ENCODE results near the gene CXCL14.

CXCL14 gene

DNA sequence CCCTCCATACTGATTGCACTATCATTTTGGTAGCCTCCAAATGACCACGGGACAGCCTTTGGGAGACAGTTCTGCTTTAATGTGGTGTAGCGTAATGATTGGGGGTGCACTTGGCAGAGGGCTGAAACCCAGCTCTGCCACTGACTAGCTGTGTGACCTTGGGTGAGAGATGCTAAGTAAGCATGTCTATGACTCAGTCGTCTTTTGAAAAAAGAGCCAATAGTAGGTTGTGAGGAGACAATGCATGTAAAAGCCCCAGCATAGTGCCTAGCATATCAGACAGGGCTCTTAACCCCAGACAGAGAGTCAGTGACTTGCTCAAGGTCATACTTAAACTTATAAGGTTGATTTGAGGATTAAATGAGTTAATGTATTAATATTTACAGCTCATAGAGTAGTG lies 18.0 kb upstream of the CXCL14 start:
- no peak overlapping the region for H3K9ac ChIP-seq (ENCODE audit: low read depth in 1 of 2, low read length in 2 of 2)
- H3K36me3 ChIP-seq (ENCODE audit: control insufficient read depth in 1 of 2, insufficient read depth in 2 of 2, low read length in 2 of 2) = no peaks in the 10 kb centered on the region
- H3K27me3 ChIP-seq (ENCODE audit: control insufficient read depth in 1 of 2, insufficient read depth in 2 of 2, low read length in 2 of 2) = peaks cover 0 to 3% of the 10 kb centered on the region in 2 donors
- no peak overlapping the region for H3K4me3 ChIP-seq (ENCODE audit: low read depth in 1 of 2, low read length in 2 of 2)
- H3K27ac ChIP-seq (ENCODE audit: low read depth, low read length) = no peak overlapping the region
- no peaks in the 10 kb centered on the region for H3K9me3 ChIP-seq (ENCODE audit: control insufficient read depth in 1 of 2, low read length in 2 of 2)
- peaks cover 0 to 8% of the 10 kb centered on the region in 2 donors for H3K4me1 ChIP-seq (ENCODE audit: control insufficient read depth in 1 of 2, insufficient read depth in 2 of 2, low read length in 2 of 2)

DNA sequence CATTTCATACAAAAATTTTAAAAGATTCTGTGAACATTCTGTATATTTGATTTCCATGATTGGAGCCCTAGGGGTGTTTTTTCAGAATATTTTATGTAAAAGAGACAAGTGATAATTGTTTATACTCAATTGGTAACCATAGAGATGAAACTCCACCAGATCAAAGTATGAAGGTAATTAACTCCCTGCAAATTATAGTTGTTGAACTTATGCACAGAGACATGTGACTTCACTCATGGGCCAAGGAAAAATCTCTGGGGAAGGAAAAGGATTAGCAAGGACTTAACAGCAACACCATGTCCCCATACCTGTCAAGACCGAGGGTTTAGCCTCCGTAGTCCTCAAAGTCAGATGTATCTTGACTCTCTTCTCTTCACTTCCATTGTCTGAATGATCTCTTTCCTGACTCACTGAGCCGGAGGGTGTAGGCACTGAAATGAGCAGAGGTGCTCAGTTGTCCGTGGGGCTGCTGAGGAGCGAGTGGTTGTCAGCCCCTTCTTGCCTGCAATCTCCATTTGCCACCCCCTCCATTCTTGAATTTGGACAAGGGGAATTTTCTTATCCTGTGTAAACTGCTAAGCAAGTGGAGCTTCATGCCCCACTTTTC lies 17.5 kb upstream of the CXCL14 start:
- peaks cover 0 to 3% of the 10 kb centered on the region in 2 donors for H3K27me3 ChIP-seq (ENCODE audit: control insufficient read depth in 1 of 2, insufficient read depth in 2 of 2, low read length in 2 of 2)

GRCh38 chr5:135594416-135594960 lies 15.7 kb upstream of the CXCL14 start:
- Histone ChIP-seq H3K9me3 (ENCODE audit: control insufficient read depth in 1 of 2, low read length in 2 of 2) (no peaks in the 10 kb centered on the region), H3K36me3 (ENCODE audit: control insufficient read depth in 1 of 2, insufficient read depth in 2 of 2, low read length in 2 of 2) (no peaks in the 10 kb centered on the region), H3K27me3 (ENCODE audit: control insufficient read depth in 1 of 2, insufficient read depth in 2 of 2, low read length in 2 of 2) (peaks cover 0 to 3% of the 10 kb centered on the region in 2 donors), H3K4me3 (ENCODE audit: low read depth in 1 of 2, low read length in 2 of 2) (no peak overlapping the region), H3K4me1 (ENCODE audit: control insufficient read depth in 1 of 2, insufficient read depth in 2 of 2, low read length in 2 of 2) (peaks cover 0 to 8% of the 10 kb centered on the region in 2 donors), H3K9ac (ENCODE audit: low read depth in 1 of 2, low read length in 2 of 2) (no peak overlapping the region), H3K27ac (ENCODE audit: low read depth, low read length) (no peak overlapping the region)

More for the DNA sequence above, 17.5 kb upstream of the CXCL14 start:
- no peaks in the 10 kb centered on the region for H3K36me3 ChIP-seq (ENCODE audit: control insufficient read depth in 1 of 2, insufficient read depth in 2 of 2, low read length in 2 of 2)
- H3K4me3 ChIP-seq (ENCODE audit: low read depth in 1 of 2, low read length in 2 of 2) = no peak overlapping the region
- peaks cover 0 to 8% of the 10 kb centered on the region in 2 donors for H3K4me1 ChIP-seq (ENCODE audit: control insufficient read depth in 1 of 2, insufficient read depth in 2 of 2, low read length in 2 of 2)
- H3K9ac ChIP-seq (ENCODE audit: low read depth in 1 of 2, low read length in 2 of 2) = no peak overlapping the region
- no peaks in the 10 kb centered on the region for H3K9me3 ChIP-seq (ENCODE audit: control insufficient read depth in 1 of 2, low read length in 2 of 2)
- H3K27ac ChIP-seq (ENCODE audit: low read depth, low read length) = no peak overlapping the region

- Histone ChIP-seq H3K36me3 (ENCODE audit: control insufficient read depth in 1 of 2, insufficient read depth in 2 of 2, low read length in 2 of 2) (no peaks in the 10 kb centered on the region), H3K4me3 (ENCODE audit: low read depth in 1 of 2, low read length in 2 of 2) (no peak overlapping the region), H3K27ac (ENCODE audit: low read depth, low read length) (no peak overlapping the region), H3K9me3 (ENCODE audit: control insufficient read depth in 1 of 2, low read length in 2 of 2) (no peaks in the 10 kb centered on the region), H3K9ac (ENCODE audit: low read depth in 1 of 2, low read length in 2 of 2) (no peak overlapping the region), H3K27me3 (ENCODE audit: control insufficient read depth in 1 of 2, insufficient read depth in 2 of 2, low read length in 2 of 2) (peaks cover 0 to 3% of the 10 kb centered on the region in 2 donors), H3K4me1 (ENCODE audit: control insufficient read depth in 1 of 2, insufficient read depth in 2 of 2, low read length in 2 of 2) (peaks cover 0 to 8% of the 10 kb centered on the region in 2 donors)
Measured at GRCh38 chr5:135593886-135594285, 15.1 kb upstream of the CXCL14 start.

GRCh38 chr5:135593141-135593540 lies 14.3 kb upstream of the CXCL14 start:
- no peaks in the 10 kb centered on the region for H3K36me3 ChIP-seq (ENCODE audit: control insufficient read depth in 1 of 2, insufficient read depth in 2 of 2, low read length in 2 of 2)
- H3K4me3 ChIP-seq (ENCODE audit: low read depth in 1 of 2, low read length in 2 of 2) = no peak overlapping the region
- no peak overlapping the region for H3K27ac ChIP-seq (ENCODE audit: low read depth, low read length)
- H3K9me3 ChIP-seq (ENCODE audit: control insufficient read depth in 1 of 2, low read length in 2 of 2) = no peaks in the 10 kb centered on the region
- H3K4me1 ChIP-seq (ENCODE audit: control insufficient read depth in 1 of 2, insufficient read depth in 2 of 2, low read length in 2 of 2) = peaks cover 0 to 8% of the 10 kb centered on the region in 2 donors
- peaks cover 0 to 3% of the 10 kb centered on the region in 2 donors for H3K27me3 ChIP-seq (ENCODE audit: control insufficient read depth in 1 of 2, insufficient read depth in 2 of 2, low read length in 2 of 2)
- H3K9ac ChIP-seq (ENCODE audit: low read depth in 1 of 2, low read length in 2 of 2) = no peak overlapping the region

GRCh38 chr5:135592312-135593045 lies 13.7 kb upstream of the CXCL14 start:
- H3K27ac ChIP-seq (ENCODE audit: low read depth, low read length) = no peak overlapping the region
- H3K4me3 ChIP-seq (ENCODE audit: low read depth in 1 of 2, low read length in 2 of 2) = no peak overlapping the region
- H3K9me3 ChIP-seq (ENCODE audit: control insufficient read depth in 1 of 2, low read length in 2 of 2) = no peaks in the 10 kb centered on the region
- H3K4me1 ChIP-seq (ENCODE audit: control insufficient read depth in 1 of 2, insufficient read depth in 2 of 2, low read length in 2 of 2) = peaks cover 0 to 8% of the 10 kb centered on the region in 2 donors
- H3K27me3 ChIP-seq (ENCODE audit: control insufficient read depth in 1 of 2, insufficient read depth in 2 of 2, low read length in 2 of 2) = peaks cover 0 to 3% of the 10 kb centered on the region in 2 donors
- no peaks in the 10 kb centered on the region for H3K36me3 ChIP-seq (ENCODE audit: control insufficient read depth in 1 of 2, insufficient read depth in 2 of 2, low read length in 2 of 2)
- H3K9ac ChIP-seq (ENCODE audit: low read depth in 1 of 2, low read length in 2 of 2) = no peak overlapping the region

DNA sequence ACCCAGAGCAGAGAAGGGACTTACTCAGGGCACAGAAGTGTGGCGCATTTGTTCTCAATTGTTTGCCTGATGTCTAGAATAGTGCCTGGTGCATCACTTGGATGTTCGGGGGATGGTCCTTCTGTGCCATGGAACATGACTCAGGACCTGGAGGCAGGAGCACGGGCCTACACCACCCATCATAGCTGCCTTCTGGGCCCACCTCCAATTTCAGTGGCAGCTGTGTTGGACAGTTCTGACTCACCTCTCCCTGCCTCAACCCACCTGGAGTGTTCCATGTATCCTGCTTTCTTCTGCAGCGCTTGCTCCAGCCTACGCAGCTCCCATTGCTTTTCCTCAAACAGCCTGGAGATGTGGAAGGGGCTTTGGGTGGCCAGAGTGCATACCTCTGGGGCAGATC lies 12.5 kb upstream of the CXCL14 start:
- Histone ChIP-seq H3K9me3 (ENCODE audit: control insufficient read depth in 1 of 2, low read length in 2 of 2) (no peaks in the 10 kb centered on the region), H3K4me1 (ENCODE audit: control insufficient read depth in 1 of 2, insufficient read depth in 2 of 2, low read length in 2 of 2) (peaks cover 0 to 2% of the 10 kb centered on the region in 2 donors), H3K36me3 (ENCODE audit: control insufficient read depth in 1 of 2, insufficient read depth in 2 of 2, low read length in 2 of 2) (no peaks in the 10 kb centered on the region), H3K27me3 (ENCODE audit: control insufficient read depth in 1 of 2, insufficient read depth in 2 of 2, low read length in 2 of 2) (peaks cover 0 to 3% of the 10 kb centered on the region in 2 donors), H3K9ac (ENCODE audit: low read depth in 1 of 2, low read length in 2 of 2) (no peak overlapping the region), H3K27ac (ENCODE audit: low read depth, low read length) (no peak overlapping the region), H3K4me3 (ENCODE audit: low read depth in 1 of 2, low read length in 2 of 2) (no peak overlapping the region)

DNA sequence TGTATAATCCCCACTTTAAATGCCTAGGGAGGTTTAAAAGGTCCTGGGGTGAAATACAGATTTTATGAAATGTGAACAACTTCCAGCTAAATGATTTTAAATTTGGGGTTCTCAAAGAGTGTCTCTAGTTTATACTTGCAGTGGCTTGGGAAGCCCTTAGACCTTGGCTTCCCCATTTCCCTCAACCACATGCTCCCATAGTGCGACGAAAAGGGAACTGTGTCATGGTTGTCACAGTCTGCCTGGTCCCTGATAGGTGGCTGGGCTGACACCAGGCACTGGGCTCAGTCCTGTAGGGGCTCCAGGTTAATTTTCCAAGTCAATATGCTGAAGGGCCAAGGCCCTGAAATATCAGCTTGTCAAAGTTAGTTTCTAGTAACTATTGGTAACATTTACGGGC lies 10.4 kb upstream of the CXCL14 start:
- Histone ChIP-seq H3K36me3 (ENCODE audit: control insufficient read depth in 1 of 2, insufficient read depth in 2 of 2, low read length in 2 of 2) (no peaks in the 10 kb centered on the region), H3K27ac (ENCODE audit: low read depth, low read length) (no peak overlapping the region), H3K9me3 (ENCODE audit: control insufficient read depth in 1 of 2, low read length in 2 of 2) (no peaks in the 10 kb centered on the region), H3K4me3 (ENCODE audit: low read depth in 1 of 2, low read length in 2 of 2) (no peak overlapping the region), H3K9ac (ENCODE audit: low read depth in 1 of 2, low read length in 2 of 2) (no peak overlapping the region), H3K27me3 (ENCODE audit: control insufficient read depth in 1 of 2, insufficient read depth in 2 of 2, low read length in 2 of 2) (peaks cover 0 to 3% of the 10 kb centered on the region in 2 donors), H3K4me1 (ENCODE audit: control insufficient read depth in 1 of 2, insufficient read depth in 2 of 2, low read length in 2 of 2) (no peaks in the 10 kb centered on the region)

DNA sequence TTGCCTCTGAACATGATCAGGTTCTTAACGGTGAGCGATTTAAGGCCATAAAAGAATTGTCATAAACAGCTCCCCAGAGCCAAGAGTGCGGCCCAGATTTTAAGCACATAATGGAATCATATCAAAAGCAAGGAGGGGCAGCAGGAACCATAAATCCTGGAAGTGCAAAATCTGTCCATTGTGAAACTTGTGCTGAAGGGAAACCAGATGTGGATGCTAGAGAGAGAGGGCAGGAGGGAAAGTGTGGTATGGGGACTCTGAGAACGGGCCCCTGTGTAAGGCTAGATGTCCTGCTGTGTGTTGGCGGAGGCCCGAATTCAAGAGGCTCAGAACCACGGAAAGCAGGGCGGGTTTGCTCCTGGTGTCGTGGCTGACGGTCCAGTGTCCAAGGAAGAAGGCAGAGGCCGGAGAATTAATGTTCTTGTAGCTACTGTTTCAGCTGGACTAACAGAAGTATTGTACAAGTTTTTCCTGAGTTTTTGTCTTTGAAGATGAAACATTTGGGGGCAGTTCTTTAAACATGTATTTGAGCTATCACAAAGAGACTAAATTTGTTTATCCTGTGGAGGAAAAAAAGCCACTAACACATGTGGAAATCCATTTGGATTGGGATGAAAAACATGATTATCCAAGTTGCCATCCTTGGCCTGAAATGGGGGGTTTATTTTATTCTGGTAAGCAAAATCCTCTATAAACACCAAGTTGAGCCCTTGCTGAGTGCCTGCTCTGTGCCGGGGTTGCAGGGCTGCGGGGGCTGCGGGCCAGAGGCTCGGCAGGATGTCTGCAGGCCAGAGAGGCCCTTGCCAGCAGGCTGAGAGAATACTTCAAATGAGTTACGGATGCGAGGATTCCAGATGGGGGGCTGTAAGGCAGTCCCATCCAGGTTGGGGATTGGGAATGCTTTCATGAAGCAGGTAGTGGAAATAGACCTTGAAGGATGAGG lies 9.2 kb upstream of the CXCL14 start:
- Histone ChIP-seq H3K9ac (ENCODE audit: low read depth in 1 of 2, low read length in 2 of 2) (no peak overlapping the region), H3K27ac (ENCODE audit: low read depth, low read length) (no peak overlapping the region), H3K9me3 (ENCODE audit: control insufficient read depth in 1 of 2, low read length in 2 of 2) (no peaks in the 10 kb centered on the region), H3K4me3 (ENCODE audit: low read depth in 1 of 2, low read length in 2 of 2) (no peak overlapping the region), H3K27me3 (ENCODE audit: control insufficient read depth in 1 of 2, insufficient read depth in 2 of 2, low read length in 2 of 2) (peaks cover 0 to 3% of the 10 kb centered on the region in 2 donors), H3K36me3 (ENCODE audit: control insufficient read depth in 1 of 2, insufficient read depth in 2 of 2, low read length in 2 of 2) (no peaks in the 10 kb centered on the region), H3K4me1 (ENCODE audit: control insufficient read depth in 1 of 2, insufficient read depth in 2 of 2, low read length in 2 of 2) (no peaks in the 10 kb centered on the region)

Measured in duodenal mucosa (tissue), 2 donors.